B cell (primary cell): Measurements from ENCODE around the gene CST6. TPM values are rescaled to one million over a fixed set of nuclear protein-coding genes. Genes with fewer than 3 reads are reported as not detected.

Experiments used
- ATAC-seq: fragments of 200-7000 bp; cut with Tn5 transposase; one replicate; pipeline ENCODE4 v1.10.0; 2021; ENCODE audit warnings: low read depth, mild to moderate bottlenecking, moderate number of reproducible peaks, moderate library complexity
- CTCF ChIA-PET: fragments of 350-600 bp; sonication (Branson Sonifier 250); formaldehyde crosslinking; loops from one replicate; lab custom pipeline; 2021; ENCODE audit warnings: antibody characterized with exemption, inconsistent platforms; lab: Charles Lee
- POLR2A ChIA-PET: fragments of 350-600 bp; sonication (Branson Sonifier 250); formaldehyde crosslinking; loops from one replicate; lab custom pipeline; 2021; ENCODE audit warnings: antibody characterized with exemption; lab: Charles Lee
- DNase-seq: peaks from one replicate; pipeline ENCODE4 v3.0.0; 2013
- H2AFZ ChIP-seq: 2 replicates; pipeline ENCODE4 v1.6.1; 2012; ENCODE audit warnings: mild to moderate bottlenecking, low read depth, low read length; ENCODE audit not compliant: insufficient read depth, poor library complexity, severe bottlenecking
- H3K27ac ChIP-seq, 2 donors: 1 replicate in 1 of 2; 2 replicates in 1 of 2; pipeline ENCODE4 v1.5.1; 2012 to 2013; ENCODE audit warnings: low read length in 2 of 2, mild to moderate bottlenecking in 2 of 2, moderate library complexity in 1 of 2
- H3K27me3 ChIP-seq, 4 experiments: fragments of 200-600 bp in 1 of 4; sonication (generic) in 1 of 4; replicated peaks in 1 of 4; 1 replicate in 2 of 4; 2 replicates in 2 of 4; pipeline versions ENCODE4 v1.6.1 to v1.7.0; 2013 to 2016; ENCODE audit warnings: low read length in 3 of 4, mild to moderate bottlenecking in 2 of 4, mixed read lengths in 1 of 4, moderate library complexity in 1 of 4; ENCODE audit not compliant: insufficient read depth in 4 of 4, control insufficient read depth in 3 of 4; ENCODE audit errors: control extremely low read depth in 1 of 4
- H3K36me3 ChIP-seq, 2 experiments: replicated peaks in 1 of 2; 1 replicate in 1 of 2; 2 replicates in 1 of 2; pipeline versions ENCODE4 v1.6.1 to v1.7.1; 2013; ENCODE audit warnings: low read length in 1 of 2; ENCODE audit not compliant: insufficient read depth in 2 of 2, control insufficient read depth in 1 of 2; ENCODE audit errors: control extremely low read depth in 1 of 2, extremely low read depth in 1 of 2
- H3K4me1 ChIP-seq, 2 donors: fragments of 200-600 bp in 1 of 2; sonication (generic) in 1 of 2; 1 replicate in 1 of 2; 2 replicates in 1 of 2; pipeline versions ENCODE4 v1.5.1 to v1.6.1; 2013 to 2017; ENCODE audit warnings: low read length in 2 of 2; ENCODE audit not compliant: control insufficient read depth in 2 of 2, insufficient read depth in 2 of 2
- H3K4me2 ChIP-seq: replicated peaks from 2 replicates; pipeline ENCODE3; 2012; ENCODE audit warnings: mild to moderate bottlenecking, low read depth, low read length; ENCODE audit not compliant: poor library complexity, severe bottlenecking
- H3K4me3 ChIP-seq, 5 experiments: fragments of 200-600 bp in 1 of 5; sonication (generic) in 1 of 5; 1 replicate in 3 of 5; 2 replicates in 2 of 5; pipeline versions ENCODE4 v1.5.1 to v1.7.0; 2011 to 2016; ENCODE audit warnings: low read length in 4 of 5, mild to moderate bottlenecking in 4 of 5, low read depth in 2 of 5, control low read depth in 1 of 5, moderate library complexity in 1 of 5; ENCODE audit not compliant: insufficient read depth in 1 of 5; ENCODE audit errors: control extremely low read depth in 1 of 5, extremely low read depth in 1 of 5
- H3K79me2 ChIP-seq: fragments of 200-600 bp; sonication (generic); one replicate; pipeline ENCODE4 v1.6.0; 2016; ENCODE audit warnings: low read length; ENCODE audit not compliant: control insufficient read depth, insufficient read depth
- H3K9ac ChIP-seq: fragments of 200-600 bp; sonication (generic); 2 replicates; pipeline ENCODE4 v1.6.1; 2017; ENCODE audit warnings: mild to moderate bottlenecking, low read length, moderate library complexity
- H3K9me3 ChIP-seq, 3 donors: one replicate each; pipeline versions ENCODE4 v1.6.1 to v1.7.1; 2013; ENCODE audit warnings: low read length in 2 of 3; ENCODE audit not compliant: control insufficient read depth in 2 of 3, insufficient read depth in 1 of 3; ENCODE audit errors: control extremely low read depth in 1 of 3
- H4K20me1 ChIP-seq: 2 replicates; pipeline ENCODE4 v1.6.0; 2012; ENCODE audit warnings: mild to moderate bottlenecking, low read length; ENCODE audit not compliant: insufficient read depth, control insufficient read depth, poor library complexity, severe bottlenecking
- H3K27ac Mint-ChIP-seq: one replicate; pipeline ENCODE4 v1.8.0; 2021; ENCODE audit warnings: mixed read lengths
- H3K27me3 Mint-ChIP-seq: one replicate; pipeline ENCODE4 v1.8.0; 2021; ENCODE audit warnings: mixed read lengths
- H3K4me1 Mint-ChIP-seq: one replicate; pipeline ENCODE4 v1.8.0; 2021; ENCODE audit warnings: mixed read lengths
- H3K4me3 Mint-ChIP-seq: one replicate; pipeline ENCODE4 v1.8.0; 2021; ENCODE audit warnings: mixed read lengths
- H3K9me3 Mint-ChIP-seq: one replicate; pipeline ENCODE4 v1.8.0; 2022; ENCODE audit warnings: mixed read lengths; ENCODE audit not compliant: insufficient read depth
- CTCF ChIP-seq: fragments of 200-600 bp; IDR thresholded peaks from one replicate; pipeline ENCODE4 v1.8.0; 2022; ENCODE audit warnings: antibody characterized with exemption, mild to moderate bottlenecking
- EZH2 ChIP-seq: IDR thresholded peaks from 2 replicates; pipeline ENCODE4 v1.6.1; 2012; ENCODE audit warnings: borderline replicate concordance, low read depth, mild to moderate bottlenecking, moderate library complexity, low read length; ENCODE audit not compliant: insufficient read depth, poor library complexity, severe bottlenecking
- WGBS: methylation state at CpG from one replicate; pipeline ENCODE4 v1.1.5; 2013; ENCODE audit warnings: missing lambda C conversion rate; ENCODE audit not compliant: insufficient coverage; 5-methylcytosine and 5-hydroxymethylcytosine counted together
- intact Hi-C: fragments of 100-400 bp; cut with micrococcal nuclease; formaldehyde crosslinking; loops from one replicate; pipeline ENCODE4 v1.10.0; 2022
- polyA plus RNA-seq: library from polyadenylated mRNA; depleted of rRNA; stranded (reverse); fragments of >200 nt; gene quantifications from 2 replicates; pipeline ENCODE4 v1.2.3, GENCODE V29; 2012
- total RNA-seq, 2 donors: library from RNA; stranded (reverse); fragments of 120-200 nt in 1 of 2; gene quantifications; 1 replicate in 1 of 2; 2 replicates in 1 of 2; pipeline versions ENCODE4 v1.2.3 to v1.2.4, GENCODE V29; 2013 to 2022

The CST6 gene
- total and polyA plus RNA-seq, 2 donors (not counting 1 experiment from before 2014, with no cell fraction given) = not detected

DNA sequence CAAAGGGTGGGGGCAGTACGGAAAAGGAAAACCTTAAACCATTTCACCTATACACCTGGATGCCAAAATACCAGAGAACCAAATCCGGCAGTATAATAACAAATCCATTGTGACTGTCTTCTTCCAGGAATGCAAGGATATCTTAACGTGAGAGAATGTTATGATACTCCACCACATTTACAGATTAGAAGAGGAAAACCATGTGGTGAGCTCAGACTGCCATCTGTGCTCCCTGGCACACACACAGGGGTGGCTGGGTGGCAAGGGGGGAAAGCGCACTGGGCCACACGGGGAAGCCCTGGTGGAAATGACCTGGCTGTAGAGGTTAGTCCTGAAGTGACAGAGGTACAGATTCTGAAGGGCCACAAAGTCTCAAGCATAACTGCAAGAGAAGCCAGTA, 19.8 kb upstream of the CST6 start:
- Mint-ChIP-seq H3K27ac (no peak overlapping the region), H3K27me3 (no peaks in the 10 kb centered on the region), H3K9me3 (no peaks in the 10 kb centered on the region), H3K4me1 (peaks cover 5% of the 10 kb centered on the region), H3K4me3 (no peak overlapping the region)
- intact Hi-C loops = no loop called here
- ATAC-seq = no peak
- no peak overlapping the region for H3K4me3 ChIP-seq
- WGBS = 92% methylated on average over 2 of the region's 5 CpGs
- H3K79me2 ChIP-seq = peaks cover 11% of the 10 kb centered on the region
- no peaks in the 10 kb centered on the region for H3K27me3 ChIP-seq
- no peak overlapping the region for H3K9ac ChIP-seq
- H3K9me3 ChIP-seq = no peaks in the 10 kb centered on the region
- H3K36me3 ChIP-seq = peaks cover 0 to under 1% of the 10 kb centered on the region in 2 experiments
- H3K4me1 ChIP-seq = peaks cover 3 to 7% of the 10 kb centered on the region in 2 donors
- ChIA-PET POLR2A (interaction anchor here (0.6 kb wide), 1 partner anchor 318 kb away, joined by 3 read pairs; no protein-coding TSS in a partner anchor), CTCF (interaction anchor here (0.7 to 11.9 kb wide), 8 partner anchors 53 to 280 kb away, joined by 3 to 144 read pairs (median 5); partner anchors contain the start of genes AP5B1, C11orf68, CCDC85B and FIBP)
- no peak for DNase-seq
- H3K4me2 ChIP-seq = no peak overlapping the region
- TF ChIP-seq EZH2 = no peak
- no peak for TF ChIP-seq CTCF
- no peak overlapping the region for H3K27ac ChIP-seq
- no peak overlapping the region for H2AFZ ChIP-seq
- H4K20me1 ChIP-seq = no peaks in the 10 kb centered on the region

GRCh38 chr11:65997286-65997685, 14.5 kb upstream of the CST6 start:
- no peaks in the 10 kb centered on the region for H3K27me3 ChIP-seq
- DNase-seq (no peak), ATAC-seq (no peak)
- H3K4me2 ChIP-seq = no peak overlapping the region
- peaks cover 9 to 15% of the 10 kb centered on the region in 2 donors for H3K4me1 ChIP-seq
- ChIA-PET CTCF (interaction anchor here (1.0 to 2.7 kb wide), 2 partner anchors 112 to 137 kb away, joined by 3 to 9 read pairs; partner anchors contain the start of gene MUS81), POLR2A (interaction anchor here (0.7 kb wide), 1 partner anchor 1236 kb away, joined by 4 read pairs; no protein-coding TSS in a partner anchor)
- peaks cover 26% of the 10 kb centered on the region for H3K79me2 ChIP-seq
- H3K27ac ChIP-seq = no peak overlapping the region
- H4K20me1 ChIP-seq = peaks cover 42% of the 10 kb centered on the region
- H2AFZ ChIP-seq = no peak overlapping the region
- no peak overlapping the region for H3K4me3 ChIP-seq
- H3K4me1 Mint-ChIP-seq = peaks cover 20% of the 10 kb centered on the region
- H3K4me3 Mint-ChIP-seq = no peak overlapping the region
- H3K36me3 ChIP-seq = peaks cover 1 to 34% of the 10 kb centered on the region in 2 experiments
- no peaks in the 10 kb centered on the region for H3K9me3 Mint-ChIP-seq
- H3K9me3 ChIP-seq = no peaks in the 10 kb centered on the region
- no peak overlapping the region for H3K9ac ChIP-seq
- H3K27ac Mint-ChIP-seq = no peak overlapping the region
- TF ChIP-seq EZH2 (no peak), CTCF (no peak)
- WGBS = 100% methylated on average over 2 of the region's 2 CpGs
- intact Hi-C loops = no loop called here
- H3K27me3 Mint-ChIP-seq = no peaks in the 10 kb centered on the region
